Measurements from ENCODE around the gene SYCE1L. TPM values are rescaled to one million over a fixed set of nuclear protein-coding genes. Genes with fewer than 3 reads are reported as not detected.
A peak's percentile ranks its signal among the peaks of the same experiment; 100 is the strongest.

The SYCE1L gene
- total and polyA plus RNA-seq, 3 donors from 2014 or later: 7.8 to 20.7 (median 7.9) TPM

GRCh38 chr16:77227745-77228144 lies 28.5 kb downstream of the SYCE1L start:
- 85 to 89% methylated on average over 5 of the region's 5 CpGs for WGBS, 2 donors
- Histone ChIP-seq H3K27ac (no peak overlapping the region), H3K4me1 (no peaks in the 10 kb centered on the region), H3K27me3 (no peaks in the 10 kb centered on the region), H3K36me3 (ENCODE audit: low read depth, missing control alignments) (no peaks in the 10 kb centered on the region), H3K4me3 (no peak overlapping the region), H3K9me3 (no peaks in the 10 kb centered on the region)
- intact Hi-C loops (cut with DNase I; ENCODE audit: low total_unique reads): no loop called here
- no peak for DNase-seq
- no peak for TF ChIP-seq POLR2A (IDR thresholded peaks at IDR 0.05)
- TF ChIP-seq, protein P1, sequence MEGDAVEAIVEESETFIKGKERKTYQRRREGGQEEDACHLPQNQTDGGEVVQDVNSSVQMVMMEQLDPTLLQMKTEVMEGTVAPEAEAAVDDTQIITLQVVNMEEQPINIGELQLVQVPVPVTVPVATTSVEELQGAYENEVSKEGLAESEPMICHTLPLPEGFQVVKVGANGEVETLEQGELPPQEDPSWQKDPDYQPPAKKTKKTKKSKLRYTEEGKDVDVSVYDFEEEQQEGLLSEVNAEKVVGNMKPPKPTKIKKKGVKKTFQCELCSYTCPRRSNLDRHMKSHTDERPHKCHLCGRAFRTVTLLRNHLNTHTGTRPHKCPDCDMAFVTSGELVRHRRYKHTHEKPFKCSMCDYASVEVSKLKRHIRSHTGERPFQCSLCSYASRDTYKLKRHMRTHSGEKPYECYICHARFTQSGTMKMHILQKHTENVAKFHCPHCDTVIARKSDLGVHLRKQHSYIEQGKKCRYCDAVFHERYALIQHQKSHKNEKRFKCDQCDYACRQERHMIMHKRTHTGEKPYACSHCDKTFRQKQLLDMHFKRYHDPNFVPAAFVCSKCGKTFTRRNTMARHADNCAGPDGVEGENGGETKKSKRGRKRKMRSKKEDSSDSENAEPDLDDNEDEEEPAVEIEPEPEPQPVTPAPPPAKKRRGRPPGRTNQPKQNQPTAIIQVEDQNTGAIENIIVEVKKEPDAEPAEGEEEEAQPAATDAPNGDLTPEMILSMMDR (IDR thresholded peaks at IDR 0.05): no peak

GRCh38 chr16:77231047-77231446 lies 31.8 kb downstream of the SYCE1L start:
- Histone ChIP-seq H3K4me1 (no peaks in the 10 kb centered on the region), H3K27me3 (no peaks in the 10 kb centered on the region), H3K4me3 (no peak overlapping the region), H3K27ac (no peak overlapping the region), H3K9me3 (no peaks in the 10 kb centered on the region), H3K36me3 (ENCODE audit: low read depth, missing control alignments) (no peaks in the 10 kb centered on the region)
- no peak for DNase-seq
- TF ChIP-seq POLR2A (IDR thresholded peaks at IDR 0.05): no peak
- TF ChIP-seq, protein P1 (IDR thresholded peaks at IDR 0.05): no peak
- intact Hi-C loops (cut with DNase I; ENCODE audit: low total_unique reads): no loop called here
- 81% methylated on average over 3 of the region's 3 CpGs for WGBS, 2 donors

DNA sequence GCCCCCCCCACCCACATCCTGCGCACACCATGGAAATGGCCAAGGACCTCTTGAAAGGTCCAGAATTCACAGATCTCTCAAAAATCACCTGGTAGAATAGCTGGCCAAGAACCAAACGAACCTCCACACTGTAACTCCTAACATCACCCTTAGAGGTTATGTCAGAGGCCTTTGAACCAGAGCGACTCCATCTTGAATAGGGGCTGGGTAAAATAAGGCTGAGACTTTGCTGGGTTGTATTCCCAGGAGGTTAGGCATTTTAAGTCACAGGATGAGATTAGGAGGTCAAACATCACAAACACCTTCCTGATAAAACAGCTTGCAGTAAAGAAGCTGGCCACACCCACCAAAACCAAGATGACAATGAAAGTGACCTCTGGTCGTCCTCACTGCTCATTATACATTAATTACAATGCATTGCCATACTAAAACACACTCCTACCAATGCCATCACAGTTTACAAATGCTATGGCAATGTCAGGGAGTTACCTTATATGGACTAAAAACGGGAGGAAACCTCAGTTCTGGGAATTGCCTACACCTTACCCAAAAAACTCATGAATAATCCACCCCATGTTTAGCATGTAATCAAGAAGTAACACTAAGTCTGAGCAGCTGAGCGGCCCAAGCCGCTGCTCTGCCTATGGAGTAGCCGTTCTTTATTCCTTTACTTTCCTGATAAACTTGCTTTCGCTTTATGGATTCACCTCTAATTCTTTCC lies 34.8 kb downstream of the SYCE1L start:
- Histone ChIP-seq H3K27ac (no peak overlapping the region), H3K4me1 (no peaks in the 10 kb centered on the region), H3K36me3 (ENCODE audit: low read depth, missing control alignments) (no peaks in the 10 kb centered on the region), H3K4me3 (no peak overlapping the region), H3K27me3 (no peaks in the 10 kb centered on the region), H3K9me3 (no peaks in the 10 kb centered on the region)
- WGBS, 2 donors: 56 to 69% methylated on average over 9 of the region's 9 CpGs
- TF ChIP-seq POLR2A (IDR thresholded peaks at IDR 0.05): no peak
- TF ChIP-seq, protein P1 (IDR thresholded peaks at IDR 0.05): no peak
- intact Hi-C loops (cut with DNase I; ENCODE audit: low total_unique reads): no loop called here
- no peak for DNase-seq

DNA sequence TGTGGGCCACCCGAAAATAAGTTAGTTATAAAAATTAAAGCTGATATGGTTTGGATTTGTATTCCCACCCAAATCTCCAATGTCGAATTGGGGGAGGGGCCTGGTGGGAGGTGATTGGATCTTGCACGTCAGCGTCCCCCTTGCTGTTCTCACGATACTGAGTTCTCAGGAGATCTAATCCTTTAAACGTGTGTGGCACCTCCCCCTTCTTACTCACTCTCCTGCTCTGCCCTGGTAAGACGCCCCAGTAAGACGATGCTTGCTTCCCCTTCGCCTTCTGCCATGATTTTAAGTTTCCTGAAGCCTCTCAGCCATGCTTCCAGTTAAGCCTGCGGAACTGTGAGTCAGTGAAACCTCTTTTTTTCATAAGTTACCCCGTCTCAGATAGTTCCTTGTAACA lies 35.4 kb downstream of the SYCE1L start:
- H3K4me3 ChIP-seq: no peak overlapping the region
- H3K27ac ChIP-seq: no peak overlapping the region
- no peaks in the 10 kb centered on the region for H3K36me3 ChIP-seq (ENCODE audit: low read depth, missing control alignments)
- TF ChIP-seq, protein P1 (IDR thresholded peaks at IDR 0.05): no peak
- TF ChIP-seq POLR2A (IDR thresholded peaks at IDR 0.05): no peak
- DNase-seq: no peak
- WGBS, 2 donors: 34% methylated on average over 11 of the region's 11 CpGs
- intact Hi-C loops (cut with DNase I; ENCODE audit: low total_unique reads): no loop called here
- H3K27me3 ChIP-seq: no peaks in the 10 kb centered on the region
- no peaks in the 10 kb centered on the region for H3K9me3 ChIP-seq
- H3K4me1 ChIP-seq: no peaks in the 10 kb centered on the region

DNA sequence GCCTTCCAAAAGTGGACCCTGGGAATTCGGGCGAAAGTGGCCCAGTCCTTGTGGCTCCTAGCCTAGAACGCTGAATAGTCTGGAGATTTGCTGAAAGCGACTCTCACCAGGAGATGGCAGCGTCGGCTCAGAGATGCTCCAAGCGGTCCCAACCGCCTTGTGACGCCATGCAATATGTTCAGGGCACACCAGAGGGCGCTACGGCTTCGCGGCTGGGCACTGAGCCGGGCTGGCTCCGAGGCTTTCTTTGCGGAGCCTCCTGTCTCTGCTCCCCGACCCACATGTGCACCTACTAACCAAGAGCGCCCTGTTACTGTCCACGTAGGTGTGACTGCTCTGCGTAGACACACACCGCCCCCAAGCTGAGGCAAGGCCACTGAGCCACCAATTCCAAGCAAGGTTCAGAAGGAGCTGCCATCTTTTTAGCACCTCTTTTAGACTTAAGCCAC lies 36.9 kb downstream of the SYCE1L start:
- intact Hi-C loops (cut with DNase I; ENCODE audit: low total_unique reads): no loop called here
- Histone ChIP-seq H3K9me3 (no peaks in the 10 kb centered on the region), H3K4me1 (no peaks in the 10 kb centered on the region), H3K27ac (no peak overlapping the region), H3K4me3 (peak overlapping the region; percentile 20 to 31), H3K27me3 (no peaks in the 10 kb centered on the region), H3K36me3 (ENCODE audit: low read depth, missing control alignments) (no peaks in the 10 kb centered on the region)
- WGBS, 2 donors: 1 to 2% methylated on average over 7 to 20 of the region's 21 CpGs
- DNase-seq: peak; percentile 92
- TF ChIP-seq, protein P1 (IDR thresholded peaks at IDR 0.05): peak; percentile 91 to 95 (median 94)
- TF ChIP-seq POLR2A (IDR thresholded peaks at IDR 0.05): no peak

All from testis (tissue), 3 donors.